ENCODE data around the gene RWDD4.

The RWDD4 gene

GRCh38 chr4:183659029-183659871 lies at the start of gene RWDD4, which contains the start of gene TRAPPC11:
Gene RWDD4, minus strand, starts transcription at chr4:183659185. Its CDS starts 233 bp downstream, at chr4:183658952.
Gene TRAPPC11, plus strand, starts transcription at chr4:183659293. Its CDS starts 4,575 bp downstream, at chr4:183663868.
- peak; percentile 96 for DNase-seq (ENCODE audit: low spot score)

- no peak for DNase-seq (ENCODE audit: low spot score)
Observed at GRCh38 chr4:183702492-183702891, 43.5 kb upstream of the RWDD4 start.

- no peak for DNase-seq (ENCODE audit: low spot score)
Observed at GRCh38 chr4:183700407-183700806, 41.4 kb upstream of the RWDD4 start.

DNA sequence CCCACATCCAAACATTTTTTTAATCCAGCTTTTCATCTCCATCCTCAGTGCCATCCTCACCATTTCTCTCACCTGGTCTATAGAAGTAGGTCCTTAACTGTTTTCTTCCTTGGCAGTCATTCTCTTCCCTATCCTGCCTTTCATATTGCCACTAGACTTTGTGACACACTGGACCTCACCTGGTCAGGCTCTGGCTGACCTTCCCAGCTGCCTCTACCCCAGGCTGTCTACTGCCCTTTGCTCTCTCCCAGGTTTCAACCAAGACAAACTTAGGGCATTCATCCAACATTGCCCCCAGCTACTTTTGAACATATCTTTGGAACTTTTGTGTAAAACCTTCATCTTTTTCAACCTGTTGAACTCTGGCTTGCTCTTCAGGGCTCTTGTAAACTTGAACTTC lies 39.9 kb upstream of the RWDD4 start:
- no peak for DNase-seq (ENCODE audit: low spot score)

DNA sequence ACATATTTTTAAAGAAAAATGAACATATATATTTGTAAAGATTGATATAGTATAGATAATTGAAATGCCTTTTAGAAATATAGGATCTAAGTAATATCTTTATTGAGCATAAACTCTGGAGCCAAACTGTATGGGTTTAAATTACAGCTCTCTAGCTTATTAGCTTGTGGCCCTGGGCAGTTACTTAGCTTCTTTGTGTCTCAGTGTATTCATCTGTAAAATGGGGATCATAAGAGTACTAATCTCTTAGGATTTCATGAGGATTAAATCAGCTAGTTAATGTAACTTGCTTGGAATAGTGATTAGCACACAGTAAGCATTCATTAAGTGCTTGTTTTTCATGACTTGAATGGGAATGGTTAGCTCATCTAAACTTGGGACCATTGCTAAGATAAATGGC lies 32.9 kb upstream of the RWDD4 start:
- no peak for DNase-seq (ENCODE audit: low spot score)

DNA sequence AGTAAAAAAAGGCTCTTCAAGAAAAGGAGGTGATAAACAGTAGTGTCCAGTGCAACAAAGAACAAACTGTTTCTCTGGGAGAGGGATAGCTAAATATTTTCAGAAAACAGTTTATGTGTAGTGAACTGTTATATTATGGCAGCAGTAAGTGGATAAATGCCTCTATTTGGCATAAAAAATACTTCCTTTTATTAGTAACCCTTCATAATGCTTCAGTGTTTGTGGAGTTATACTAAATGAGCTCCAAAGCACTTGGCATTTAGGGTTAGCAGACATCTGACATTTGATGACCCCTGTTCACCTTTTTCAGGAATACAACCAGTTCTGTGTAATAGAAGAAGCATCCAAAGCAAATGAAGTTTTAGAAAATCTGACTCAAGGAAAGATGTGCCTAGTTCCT lies 32.0 kb upstream of the RWDD4 start:
- no peak for DNase-seq (ENCODE audit: low spot score)

DNA sequence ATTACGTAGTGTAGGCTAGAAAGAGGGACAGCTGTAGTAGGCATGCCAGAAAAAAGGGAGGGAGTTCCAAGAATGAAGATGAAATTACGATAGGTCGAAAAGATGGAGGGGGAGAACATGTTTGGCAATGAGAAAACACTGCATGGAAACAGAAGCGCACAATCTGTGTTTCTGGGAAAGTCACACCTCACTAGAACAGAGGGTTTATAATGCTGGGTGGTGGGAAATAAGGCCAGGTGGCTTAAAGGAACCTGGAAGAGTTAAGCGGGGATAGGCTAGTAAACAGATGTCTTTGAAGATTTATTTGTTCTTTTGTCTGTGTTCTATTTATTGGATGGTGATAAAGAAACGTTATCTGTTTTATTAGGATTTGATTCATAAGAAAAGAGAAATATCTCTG lies 29.2 kb upstream of the RWDD4 start:
- no peak for DNase-seq (ENCODE audit: low spot score)

DNA sequence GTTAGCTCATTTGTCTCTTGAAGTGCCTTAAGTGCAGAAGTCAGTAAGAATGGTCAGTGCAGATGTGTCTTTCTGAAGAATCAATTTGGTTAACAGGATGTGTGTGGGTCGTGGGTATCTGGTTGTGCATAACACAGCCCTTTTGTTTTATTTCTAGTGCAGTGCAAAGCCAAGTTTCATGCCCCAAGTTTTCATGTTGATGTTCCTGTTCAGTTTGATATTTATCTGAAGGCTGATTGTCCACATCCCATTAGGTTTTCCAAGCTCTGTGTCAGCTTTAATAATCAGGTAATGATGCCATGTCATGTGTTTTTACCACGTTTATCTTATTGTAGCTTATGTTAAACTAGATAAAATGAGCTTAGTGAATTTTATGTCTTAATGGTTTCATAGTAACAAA lies 27.5 kb upstream of the RWDD4 start:
- no peak for DNase-seq (ENCODE audit: low spot score)

GRCh38 chr4:183681119-183681518 lies 22.1 kb upstream of the RWDD4 start:
- DNase-seq (ENCODE audit: low spot score), result no peak

GRCh38 chr4:183675625-183676024 lies 16.6 kb upstream of the RWDD4 start:
- DNase-seq (ENCODE audit: low spot score), result no peak

- no peak for DNase-seq (ENCODE audit: low spot score)
Observed at GRCh38 chr4:183674153-183674552, 15.2 kb upstream of the RWDD4 start.

- DNase-seq (ENCODE audit: low spot score), result no peak
Observed at GRCh38 chr4:183670960-183671555, 12.1 kb upstream of the RWDD4 start.

DNA sequence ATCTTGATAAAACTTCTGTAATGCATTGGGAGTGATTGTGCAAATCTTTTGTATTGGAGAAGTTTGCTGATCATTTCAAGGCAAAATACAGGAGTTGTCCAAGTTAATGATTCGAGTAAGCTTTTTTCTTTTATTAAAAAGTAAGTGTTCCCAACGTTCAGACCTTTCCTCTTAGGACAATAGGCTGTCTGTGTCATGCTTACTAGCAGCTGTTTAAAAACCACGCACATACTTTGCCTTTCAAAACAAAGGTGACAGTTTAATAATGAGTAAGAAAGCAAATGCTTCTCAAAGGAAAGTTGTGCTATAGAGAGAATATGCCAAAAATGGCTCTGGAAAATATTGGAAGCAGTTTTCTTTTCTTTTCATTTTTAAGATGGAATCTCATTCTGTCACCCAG lies 11.3 kb upstream of the RWDD4 start:
- DNase-seq (ENCODE audit: low spot score), result no peak

GRCh38 chr4:183666088-183666487 lies 7.1 kb upstream of the RWDD4 start:
- DNase-seq (ENCODE audit: low spot score), result no peak

DNA sequence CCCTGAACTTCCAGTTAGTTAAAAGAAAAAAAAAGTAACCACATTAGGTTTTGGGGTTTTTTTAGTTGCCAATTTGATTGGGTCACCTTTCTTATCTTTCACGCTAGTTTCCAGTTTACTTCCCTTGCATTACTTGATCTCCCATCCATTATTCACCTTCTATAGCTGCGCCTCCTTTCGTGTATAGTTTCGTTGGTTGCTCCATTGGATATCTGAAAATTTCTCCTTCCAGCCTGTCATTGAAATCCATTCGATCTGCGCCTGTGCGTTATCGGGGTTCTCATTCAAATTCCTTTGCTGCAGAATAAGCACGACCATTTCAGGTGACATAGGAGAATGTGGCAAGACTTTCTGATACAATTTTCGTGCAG lies 872 bp upstream of the RWDD4 start:
- no peak for DNase-seq (ENCODE audit: low spot score)

- DNase-seq (ENCODE audit: low spot score), result no peak
Observed at GRCh38 chr4:183658362-183659028, 490 bp downstream of the RWDD4 start.

- no peak for DNase-seq (ENCODE audit: low spot score)
Observed at GRCh38 chr4:183657564-183657963, 1.4 kb downstream of the RWDD4 start.

- no peak for DNase-seq (ENCODE audit: low spot score)
Observed at GRCh38 chr4:183645326-183645725, 13.7 kb downstream of the RWDD4 start.

DNA sequence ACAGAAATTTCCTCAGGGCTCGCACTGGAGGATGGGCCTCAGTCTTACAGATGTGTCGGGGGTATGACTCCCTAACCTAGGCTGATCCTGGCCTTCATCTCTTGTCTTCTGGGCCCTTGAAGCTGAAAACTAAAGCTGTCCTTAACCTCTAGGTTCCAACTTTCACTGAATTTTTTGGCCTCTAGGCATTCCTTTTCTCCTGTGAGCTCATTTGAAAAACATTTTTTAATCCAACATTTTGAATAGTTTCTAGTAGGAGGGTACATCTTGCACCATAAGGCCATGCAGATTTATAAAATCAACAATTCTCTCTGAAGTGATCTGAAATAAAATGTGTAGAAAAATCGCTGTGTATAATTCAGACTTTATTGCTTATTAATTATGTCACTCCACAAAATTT lies 19.7 kb downstream of the RWDD4 start:
- no peak for DNase-seq (ENCODE audit: low spot score)

- no peak for DNase-seq (ENCODE audit: low spot score)
Observed at GRCh38 chr4:183638436-183638835, 20.5 kb downstream of the RWDD4 start.

DNA sequence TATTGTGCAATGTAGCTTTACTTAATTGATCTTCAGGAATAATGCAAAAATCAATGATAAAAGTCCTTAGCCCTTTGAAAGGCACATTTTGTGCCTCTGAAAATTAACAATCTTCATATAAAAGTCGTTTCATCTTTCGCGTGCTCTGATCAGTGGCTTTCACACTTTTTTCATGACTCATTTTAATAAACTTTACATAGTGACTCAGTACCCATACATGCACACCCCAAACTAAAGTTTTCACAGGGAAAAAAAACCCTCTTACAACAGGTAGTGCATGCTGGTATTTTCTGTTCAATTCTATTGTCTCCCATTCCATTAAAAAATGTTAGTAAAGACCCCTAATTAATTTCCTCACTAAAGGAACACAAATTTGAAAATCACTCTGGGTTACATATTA lies 21.5 kb downstream of the RWDD4 start:
- DNase-seq (ENCODE audit: low spot score), result no peak

- DNase-seq (ENCODE audit: low spot score), result no peak
Observed at GRCh38 chr4:183636923-183637322, 22.1 kb downstream of the RWDD4 start.

DNA sequence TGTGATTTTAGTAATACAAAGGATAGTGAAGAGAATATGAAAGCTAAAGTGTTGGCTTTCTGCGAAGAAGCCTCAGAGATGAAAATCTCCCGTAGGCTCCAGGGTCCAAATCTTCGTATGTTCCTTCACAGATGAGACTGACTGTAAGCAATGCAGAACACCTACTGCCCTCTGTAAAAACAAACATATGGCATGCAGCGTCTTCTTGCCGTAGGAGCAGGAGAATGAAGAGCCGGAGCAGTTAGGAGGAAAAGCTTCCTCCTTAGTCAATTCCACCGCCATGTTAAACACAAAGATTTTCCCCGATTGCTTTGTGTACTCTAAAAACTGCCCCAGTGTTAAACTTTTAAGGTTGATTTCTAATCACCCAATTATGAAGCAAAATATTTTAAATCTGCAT lies 22.5 kb downstream of the RWDD4 start:
- no peak for DNase-seq (ENCODE audit: low spot score)
